Stimulated activated CD4-positive, alpha-beta T cell treated with anti-CD3 and anti-CD28 coated beads, Interleukin-2, amount 100 ng/mL, for 48 hours (primary cell): Measurements from ENCODE around the gene TMEM151B.

Experiments
- DNase-seq, 2 donors: peaks; one replicate each; pipeline ENCODE4 v3.0.0-alpha.2; 2020

TMEM151B gene

DNA sequence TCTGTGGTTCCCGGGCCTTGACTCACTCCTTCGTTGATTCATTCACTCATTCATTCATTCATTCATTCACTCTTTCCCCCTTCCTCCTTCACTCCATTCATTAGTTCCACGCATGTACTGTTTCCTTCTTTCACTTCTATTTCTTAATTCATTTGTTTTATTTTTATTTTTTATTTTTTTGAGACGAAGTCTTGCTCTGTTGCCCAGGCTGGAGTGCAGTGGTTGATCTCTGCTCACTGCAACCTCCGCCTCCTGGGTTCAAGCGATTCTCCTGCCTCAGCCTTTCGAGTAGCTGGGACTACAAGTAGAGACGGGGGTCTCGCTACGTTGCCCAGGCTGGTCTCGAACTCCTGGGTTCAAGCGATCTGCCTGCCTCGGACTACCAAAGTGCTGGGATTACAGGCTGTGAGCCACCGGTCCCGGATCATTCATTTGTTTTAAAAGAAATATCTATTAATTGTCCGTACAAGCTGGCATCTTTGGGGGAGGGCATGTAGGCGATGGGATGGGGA is 4.5 kb upstream of the TMEM151B start:
- DNase-seq: no peak

- DNase-seq: no peak
These were observed 3.9 kb upstream of the TMEM151B start for GRCh38 chr6:44266347-44266746.

- DNase-seq: no peak
These were observed 3.0 kb upstream of the TMEM151B start for GRCh38 chr6:44267252-44267651.

- DNase-seq: peak; percentile 61 to 67
These were observed 2.1 kb upstream of the TMEM151B start for GRCh38 chr6:44268095-44268628.

GRCh38 chr6:44269178-44269920 is 901 bp upstream of the TMEM151B start:
- no peak for DNase-seq

- no peak for DNase-seq
These were observed 516 bp downstream of the TMEM151B start for GRCh38 chr6:44270526-44271405.

GRCh38 chr6:44271406-44271723 is 1.1 kb downstream of the TMEM151B start:
- DNase-seq: no peak

GRCh38 chr6:44271914-44272313 is 1.7 kb downstream of the TMEM151B start:
- DNase-seq: no peak

DNA sequence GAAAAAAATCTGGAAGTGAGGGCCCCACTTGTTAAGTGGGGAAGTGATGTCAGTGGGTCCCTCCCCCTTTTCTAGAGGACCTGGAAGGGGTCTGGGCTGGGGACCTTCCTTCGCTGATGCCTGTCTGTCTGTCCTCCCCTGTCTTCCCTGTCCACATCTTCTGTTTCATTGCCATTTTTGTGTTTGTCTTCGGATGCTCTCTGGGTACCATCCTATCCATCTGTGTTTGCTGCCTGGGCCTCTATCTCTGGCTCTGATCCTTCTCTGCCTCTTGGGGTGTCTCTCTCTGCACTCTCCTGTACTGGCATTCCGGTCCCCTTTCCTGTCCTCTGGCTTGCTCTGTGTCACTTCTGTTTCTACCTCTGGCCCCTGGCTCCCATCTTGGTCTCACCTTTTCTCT is 2.3 kb downstream of the TMEM151B start:
- no peak for DNase-seq

DNA sequence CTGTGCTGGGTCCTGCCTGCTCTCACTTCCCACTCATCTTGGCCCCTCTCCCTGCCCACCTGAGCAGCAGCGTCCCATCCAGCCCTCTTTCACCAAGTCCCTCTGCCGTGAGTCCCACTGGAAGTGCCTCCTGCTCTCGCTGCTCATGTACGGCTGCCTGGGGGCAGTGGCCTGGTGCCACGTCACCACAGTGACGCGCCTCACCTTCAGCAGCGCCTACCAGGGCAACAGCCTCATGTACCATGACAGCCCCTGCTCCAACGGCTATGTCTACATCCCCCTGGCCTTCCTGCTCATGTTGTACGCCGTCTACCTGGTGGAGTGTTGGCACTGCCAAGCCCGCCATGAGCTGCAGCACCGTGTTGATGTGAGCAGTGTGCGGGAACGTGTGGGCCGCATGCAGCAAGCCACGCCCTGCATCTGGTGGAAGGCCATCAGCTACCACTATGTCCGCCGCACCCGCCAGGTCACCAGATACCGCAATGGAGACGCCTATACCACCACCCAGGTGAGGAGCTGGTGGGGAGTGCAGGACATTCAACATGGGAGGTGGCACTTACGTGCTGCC is 2.8 kb downstream of the TMEM151B start:
- DNase-seq: no peak

DNA sequence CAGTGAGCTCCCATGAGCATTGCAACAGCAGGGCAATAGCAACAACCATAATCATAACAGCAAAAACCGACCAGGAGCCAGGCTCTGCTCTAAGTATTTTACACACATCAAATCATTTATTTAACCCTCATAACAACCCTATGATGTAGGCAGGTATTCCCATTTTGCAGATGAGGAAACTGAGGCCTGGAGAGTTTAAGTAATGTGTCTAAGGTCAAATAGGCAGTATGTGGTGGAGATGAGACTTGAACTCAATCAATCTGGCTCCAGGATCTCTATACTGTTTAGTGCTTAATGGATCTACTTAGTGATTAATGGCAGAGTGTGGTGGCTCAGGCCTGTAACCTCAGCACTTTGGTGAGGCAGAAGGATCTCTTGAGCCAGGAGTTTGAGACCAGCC is 3.4 kb downstream of the TMEM151B start:
- no peak for DNase-seq

DNA sequence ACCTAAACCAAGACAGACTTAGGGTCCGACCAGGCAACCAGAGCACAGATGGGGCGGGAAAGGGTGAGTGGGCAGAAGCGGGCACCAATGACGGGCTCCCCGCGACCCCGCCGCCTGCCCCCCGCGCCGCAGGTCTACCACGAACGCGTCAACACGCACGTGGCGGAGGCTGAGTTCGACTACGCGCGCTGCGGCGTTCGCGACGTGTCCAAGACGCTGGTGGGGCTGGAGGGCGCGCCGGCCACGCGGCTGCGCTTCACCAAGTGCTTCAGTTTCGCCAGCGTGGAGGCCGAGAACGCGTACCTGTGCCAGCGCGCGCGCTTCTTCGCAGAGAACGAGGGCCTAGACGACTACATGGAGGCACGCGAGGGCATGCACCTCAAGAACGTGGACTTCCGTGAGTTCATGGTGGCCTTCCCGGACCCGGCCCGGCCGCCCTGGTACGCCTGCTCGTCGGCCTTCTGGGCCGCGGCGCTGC is 5.1 kb downstream of the TMEM151B start:
- DNase-seq: no peak

DNA sequence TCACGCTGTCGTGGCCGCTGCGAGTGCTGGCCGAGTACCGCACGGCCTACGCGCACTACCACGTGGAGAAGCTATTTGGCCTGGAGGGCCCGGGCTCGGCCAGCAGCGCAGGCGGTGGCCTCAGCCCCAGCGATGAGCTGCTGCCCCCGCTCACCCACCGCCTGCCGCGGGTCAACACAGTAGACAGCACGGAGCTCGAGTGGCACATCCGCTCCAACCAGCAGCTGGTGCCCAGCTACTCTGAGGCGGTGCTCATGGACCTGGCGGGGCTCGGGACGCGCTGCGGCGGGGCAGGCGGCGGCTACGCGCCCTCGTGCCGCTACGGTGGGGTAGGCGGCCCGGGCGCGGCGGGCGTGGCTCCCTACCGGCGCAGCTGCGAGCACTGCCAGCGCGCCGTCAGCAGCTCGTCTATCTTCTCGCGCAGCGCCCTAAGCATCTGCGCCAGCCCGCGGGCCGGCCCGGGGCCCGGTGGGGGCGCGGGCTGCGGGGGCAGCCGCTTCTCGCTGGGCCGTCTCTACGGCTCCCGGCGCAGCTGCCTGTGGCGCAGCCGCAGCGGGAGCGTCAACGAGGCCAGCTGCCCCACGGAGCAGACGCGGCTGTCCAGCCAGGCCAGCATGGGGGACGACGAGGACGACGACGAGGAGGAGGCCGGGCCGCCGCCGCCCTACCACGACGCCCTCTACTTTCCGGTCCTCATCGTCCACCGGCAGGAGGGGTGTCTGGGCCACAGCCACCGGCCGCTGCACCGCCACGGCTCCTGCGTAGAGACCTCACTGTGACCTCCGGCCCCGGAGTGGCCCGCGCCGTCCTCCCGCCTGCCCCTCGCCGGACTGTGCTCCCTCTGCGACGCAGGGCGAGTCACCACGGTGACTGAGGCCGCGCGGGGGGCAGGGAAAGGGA is 5.7 kb downstream of the TMEM151B start:
- DNase-seq: no peak

- no peak for DNase-seq
These were observed 6.7 kb downstream of the TMEM151B start for GRCh38 chr6:44276667-44277640.

- DNase-seq: no peak
These were observed 7.5 kb downstream of the TMEM151B start for GRCh38 chr6:44277763-44278162.

- DNase-seq: no peak
These were observed 8.1 kb downstream of the TMEM151B start for GRCh38 chr6:44278315-44278714.

DNA sequence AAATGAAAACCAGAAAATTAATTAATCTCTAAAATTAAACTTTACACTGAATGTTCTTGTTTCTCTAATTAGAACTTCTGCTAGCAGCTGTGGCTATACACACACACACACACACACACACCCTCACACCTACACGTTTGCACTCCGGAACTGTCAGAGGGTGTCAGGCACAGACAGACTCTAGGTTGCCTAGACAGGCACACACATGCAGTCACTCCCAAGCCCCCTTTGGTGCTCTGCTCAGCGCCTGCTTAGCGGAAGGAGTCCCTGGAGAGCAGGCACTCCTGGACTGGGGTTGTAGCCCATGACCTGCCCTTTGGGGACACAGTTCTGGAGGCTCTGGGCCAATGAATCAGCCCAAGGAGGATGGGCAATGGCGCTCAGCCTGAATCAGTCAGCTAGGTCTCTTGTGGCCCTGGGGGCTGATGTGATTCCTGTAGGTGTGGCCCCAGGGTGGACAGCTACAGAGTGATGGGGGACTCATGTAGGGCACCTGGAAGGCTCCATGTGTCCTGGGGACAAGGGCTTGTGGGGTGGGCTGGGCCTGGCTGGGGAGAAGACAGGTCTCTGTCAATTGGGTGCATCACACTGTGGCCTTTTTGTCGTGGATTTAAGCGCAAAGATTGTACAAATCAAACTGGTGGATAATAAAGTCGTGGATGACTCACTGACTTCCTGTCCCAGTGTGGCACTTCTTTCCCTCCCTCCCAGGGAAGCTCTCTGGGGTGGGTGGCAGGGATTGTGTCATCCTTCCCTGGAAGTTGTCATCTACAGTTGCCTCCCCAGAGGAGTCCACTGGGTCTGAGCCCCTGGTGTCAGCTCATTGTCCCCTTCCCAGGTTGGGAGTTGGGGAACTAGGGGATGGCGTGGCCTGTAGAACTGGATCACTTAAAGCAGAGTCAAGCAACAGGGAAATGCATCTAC is 8.8 kb downstream of the TMEM151B start:
- no peak for DNase-seq

DNA sequence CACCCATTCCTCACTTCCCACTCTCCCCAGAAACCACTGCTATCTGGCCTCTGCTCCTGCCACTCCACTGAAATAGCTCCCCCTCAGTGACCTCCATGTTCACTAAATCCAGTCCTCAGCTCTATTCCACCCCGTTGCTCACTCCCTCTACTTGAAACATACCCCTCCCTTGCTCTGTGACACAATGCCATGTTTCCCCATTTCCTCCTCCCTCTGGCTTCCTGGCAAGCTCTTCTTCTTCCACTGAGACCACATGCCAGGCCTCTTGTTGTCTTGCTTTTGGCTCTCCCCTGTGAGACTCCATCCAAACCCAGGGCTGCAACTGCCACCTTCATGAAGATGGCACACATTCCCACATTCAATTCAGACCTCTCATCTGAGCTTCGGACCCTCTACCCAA is 13.9 kb downstream of the TMEM151B start:
- no peak for DNase-seq

GRCh38 chr6:44284867-44285266 is 14.6 kb downstream of the TMEM151B start:
- no peak for DNase-seq
